ENCODE data around the gene LRRC49.

Gene LRRC49

DNA sequence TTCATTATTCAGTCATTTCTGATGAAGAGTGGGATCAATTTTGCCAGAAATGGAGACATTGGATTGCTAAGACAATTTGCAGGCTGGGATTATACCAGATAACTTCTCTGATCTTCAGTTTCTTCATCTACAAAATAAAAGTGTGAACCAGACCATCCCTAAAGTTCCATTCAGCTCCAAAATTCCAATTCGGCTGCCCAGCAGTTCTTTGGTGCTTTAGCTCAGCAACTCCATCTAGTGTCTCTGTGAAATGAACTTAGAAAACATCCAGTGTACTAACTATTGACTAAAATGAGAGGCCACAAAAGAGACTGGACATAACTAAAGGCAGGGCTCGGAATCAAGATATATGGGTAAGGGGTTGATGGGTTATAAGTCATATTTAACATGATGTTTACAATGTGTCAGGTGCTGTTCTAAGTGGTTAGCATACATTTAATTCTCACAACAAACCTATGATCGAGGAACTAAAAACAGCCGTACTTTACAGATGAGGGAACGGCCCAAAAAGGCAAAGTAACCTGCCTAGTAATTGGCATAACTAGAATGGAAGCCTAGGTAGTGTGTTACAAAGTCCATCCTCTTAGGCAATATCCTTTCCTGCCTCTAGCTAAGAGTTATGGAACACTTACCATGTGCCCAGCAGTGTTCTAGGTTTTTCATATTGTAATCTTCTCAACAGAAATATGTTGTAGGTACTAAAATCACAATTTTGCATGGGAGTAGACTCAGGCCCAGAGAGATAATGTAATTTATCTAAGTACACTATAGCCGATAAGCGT lies 17.4 kb upstream of the LRRC49 start:
- Mint-ChIP-seq H3K4me1 (no peaks in the 10 kb centered on the region), H3K27ac (ENCODE audit: low read depth) (no peak overlapping the region), H3K27me3 (peaks cover 59% of the 10 kb centered on the region), H3K4me3 (no peak overlapping the region), H3K9me3 (no peaks in the 10 kb centered on the region), H3K36me3 (ENCODE audit: insufficient read depth) (no peaks in the 10 kb centered on the region)
- no peak for DNase-seq (ENCODE audit: low spot score in 2 of 2)
- ATAC-seq (replicated peaks; ENCODE audit: extremely low read depth, poor library complexity, severe bottlenecking), result no peak

GRCh38 chr15:70876011-70876410 lies 16.6 kb upstream of the LRRC49 start:
- ATAC-seq (replicated peaks; ENCODE audit: extremely low read depth, poor library complexity, severe bottlenecking) (no peak), DNase-seq (ENCODE audit: low spot score in 2 of 2) (no peak)
- Mint-ChIP-seq H3K4me3 (no peak overlapping the region), H3K9me3 (no peaks in the 10 kb centered on the region), H3K27me3 (peaks cover 67% of the 10 kb centered on the region), H3K4me1 (no peaks in the 10 kb centered on the region), H3K36me3 (ENCODE audit: insufficient read depth) (no peaks in the 10 kb centered on the region), H3K27ac (ENCODE audit: low read depth) (no peak overlapping the region)

GRCh38 chr15:70876683-70877082 lies 15.9 kb upstream of the LRRC49 start:
- Mint-ChIP-seq H3K36me3 (ENCODE audit: insufficient read depth) (no peaks in the 10 kb centered on the region), H3K27me3 (peaks cover 68% of the 10 kb centered on the region), H3K27ac (ENCODE audit: low read depth) (no peak overlapping the region)

GRCh38 chr15:70879401-70879800 lies 13.2 kb upstream of the LRRC49 start:
- Mint-ChIP-seq H3K27ac (ENCODE audit: low read depth) (no peak overlapping the region), H3K4me3 (no peak overlapping the region), H3K36me3 (ENCODE audit: insufficient read depth) (no peaks in the 10 kb centered on the region), H3K4me1 (no peaks in the 10 kb centered on the region), H3K9me3 (no peaks in the 10 kb centered on the region), H3K27me3 (peaks cover 79% of the 10 kb centered on the region)
- DNase-seq (ENCODE audit: low spot score in 2 of 2) (no peak), ATAC-seq (replicated peaks; ENCODE audit: extremely low read depth, poor library complexity, severe bottlenecking) (no peak)

More at GRCh38 chr15:70876683-70877082, 15.9 kb upstream of the LRRC49 start:
- no peak overlapping the region for H3K4me3 Mint-ChIP-seq
- H3K4me1 Mint-ChIP-seq, result no peaks in the 10 kb centered on the region
- DNase-seq (ENCODE audit: low spot score in 2 of 2), result no peak
- no peak for ATAC-seq (replicated peaks; ENCODE audit: extremely low read depth, poor library complexity, severe bottlenecking)
- no peaks in the 10 kb centered on the region for H3K9me3 Mint-ChIP-seq

DNA sequence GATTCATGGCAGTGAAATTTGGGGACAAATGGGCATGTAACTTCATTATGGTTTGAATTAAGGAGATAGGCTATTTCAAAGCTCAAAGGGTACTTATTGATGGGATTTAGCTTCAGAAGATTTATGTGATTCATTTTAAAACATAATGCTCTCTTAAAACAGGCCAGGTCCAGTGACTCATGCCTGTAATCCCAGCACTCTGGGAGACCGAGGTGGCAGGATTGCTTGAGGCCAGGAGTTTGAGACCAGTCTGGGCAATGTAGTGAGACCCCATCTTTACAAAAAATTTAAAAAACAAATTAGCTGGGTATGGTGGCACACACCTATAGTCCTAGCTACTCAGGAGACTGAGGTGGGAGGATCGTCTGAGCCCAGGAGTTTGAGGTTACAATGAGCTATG lies 11.8 kb upstream of the LRRC49 start:
- H3K4me3 Mint-ChIP-seq, result no peak overlapping the region
- H3K9me3 Mint-ChIP-seq, result no peaks in the 10 kb centered on the region
- H3K4me1 Mint-ChIP-seq, result no peaks in the 10 kb centered on the region
- no peak for DNase-seq (ENCODE audit: low spot score in 2 of 2)
- H3K36me3 Mint-ChIP-seq (ENCODE audit: insufficient read depth), result no peaks in the 10 kb centered on the region
- no peak for ATAC-seq (replicated peaks; ENCODE audit: extremely low read depth, poor library complexity, severe bottlenecking)
- H3K27ac Mint-ChIP-seq (ENCODE audit: low read depth), result no peak overlapping the region
- peaks cover 78% of the 10 kb centered on the region for H3K27me3 Mint-ChIP-seq

GRCh38 chr15:70882361-70882760 lies 10.3 kb upstream of the LRRC49 start:
- no peak overlapping the region for H3K4me3 Mint-ChIP-seq
- H3K4me1 Mint-ChIP-seq, result no peaks in the 10 kb centered on the region
- no peak overlapping the region for H3K27ac Mint-ChIP-seq (ENCODE audit: low read depth)
- ATAC-seq (replicated peaks; ENCODE audit: extremely low read depth, poor library complexity, severe bottlenecking), result no peak
- peaks cover 64% of the 10 kb centered on the region for H3K27me3 Mint-ChIP-seq
- DNase-seq (ENCODE audit: low spot score in 2 of 2), result no peak
- H3K9me3 Mint-ChIP-seq, result no peaks in the 10 kb centered on the region
- no peaks in the 10 kb centered on the region for H3K36me3 Mint-ChIP-seq (ENCODE audit: insufficient read depth)

GRCh38 chr15:70892912-70893560 lies 410 bp downstream of the LRRC49 start:
- H3K36me3 Mint-ChIP-seq (ENCODE audit: insufficient read depth), result no peaks in the 10 kb centered on the region

GRCh38 chr15:70902107-70902506 lies 9.5 kb downstream of the LRRC49 start:
- ATAC-seq (replicated peaks; ENCODE audit: extremely low read depth, poor library complexity, severe bottlenecking) (no peak), DNase-seq (ENCODE audit: low spot score in 2 of 2) (no peak)
- Mint-ChIP-seq H3K4me3 (no peak overlapping the region), H3K36me3 (ENCODE audit: insufficient read depth) (peaks cover 1% of the 10 kb centered on the region), H3K27ac (ENCODE audit: low read depth) (no peak overlapping the region), H3K27me3 (peaks cover 33% of the 10 kb centered on the region), H3K9me3 (no peaks in the 10 kb centered on the region), H3K4me1 (no peaks in the 10 kb centered on the region)

More at GRCh38 chr15:70892912-70893560, 410 bp downstream of the LRRC49 start:
- Mint-ChIP-seq H3K27me3 (peaks cover 72% of the 10 kb centered on the region), H3K9me3 (no peaks in the 10 kb centered on the region), H3K4me3 (peak overlapping the region; percentile 79), H3K4me1 (peaks cover 7% of the 10 kb centered on the region), H3K27ac (ENCODE audit: low read depth) (peak overlapping the region; percentile 30)
- ATAC-seq (replicated peaks; ENCODE audit: extremely low read depth, poor library complexity, severe bottlenecking) (no peak), DNase-seq (ENCODE audit: low spot score in 2 of 2) (no peak)

GRCh38 chr15:70906842-70907241 lies 14.2 kb downstream of the LRRC49 start:
- Mint-ChIP-seq H3K36me3 (ENCODE audit: insufficient read depth) (no peaks in the 10 kb centered on the region), H3K9me3 (peaks cover 9% of the 10 kb centered on the region), H3K4me1 (no peaks in the 10 kb centered on the region), H3K4me3 (no peak overlapping the region), H3K27me3 (peaks cover 44% of the 10 kb centered on the region), H3K27ac (ENCODE audit: low read depth) (no peak overlapping the region)
- DNase-seq (ENCODE audit: low spot score in 2 of 2) (no peak), ATAC-seq (replicated peaks; ENCODE audit: extremely low read depth, poor library complexity, severe bottlenecking) (no peak)

- H3K4me1 Mint-ChIP-seq, result no peaks in the 10 kb centered on the region
- DNase-seq (ENCODE audit: low spot score in 2 of 2), result no peak
- ATAC-seq (replicated peaks; ENCODE audit: extremely low read depth, poor library complexity, severe bottlenecking), result no peak
- H3K36me3 Mint-ChIP-seq (ENCODE audit: insufficient read depth), result no peaks in the 10 kb centered on the region
- H3K27me3 Mint-ChIP-seq, result peaks cover 38% of the 10 kb centered on the region
- no peak overlapping the region for H3K4me3 Mint-ChIP-seq
- H3K9me3 Mint-ChIP-seq, result peaks cover 9% of the 10 kb centered on the region
- no peak overlapping the region for H3K27ac Mint-ChIP-seq (ENCODE audit: low read depth)
These were observed 15.3 kb downstream of the LRRC49 start for GRCh38 chr15:70907784-70908471.

GRCh38 chr15:70910958-70911357 lies 18.3 kb downstream of the LRRC49 start:
- no peak for ATAC-seq (replicated peaks; ENCODE audit: extremely low read depth, poor library complexity, severe bottlenecking)
- Mint-ChIP-seq H3K27ac (ENCODE audit: low read depth) (no peak overlapping the region), H3K4me1 (no peaks in the 10 kb centered on the region), H3K27me3 (peaks cover 33% of the 10 kb centered on the region), H3K9me3 (peaks cover 9% of the 10 kb centered on the region), H3K36me3 (ENCODE audit: insufficient read depth) (no peaks in the 10 kb centered on the region), H3K4me3 (no peak overlapping the region)
- DNase-seq (ENCODE audit: low spot score in 2 of 2), result no peak

GRCh38 chr15:70912187-70912586 lies 19.6 kb downstream of the LRRC49 start:
- DNase-seq (ENCODE audit: low spot score in 2 of 2), result no peak
- no peaks in the 10 kb centered on the region for H3K4me1 Mint-ChIP-seq

GRCh38 chr15:70916531-70916930 lies 23.9 kb downstream of the LRRC49 start:
- no peaks in the 10 kb centered on the region for H3K4me1 Mint-ChIP-seq
- no peak overlapping the region for H3K27ac Mint-ChIP-seq (ENCODE audit: low read depth)
- DNase-seq (ENCODE audit: low spot score in 2 of 2), result no peak
- peaks cover 24% of the 10 kb centered on the region for H3K27me3 Mint-ChIP-seq
- no peaks in the 10 kb centered on the region for H3K9me3 Mint-ChIP-seq
- no peaks in the 10 kb centered on the region for H3K36me3 Mint-ChIP-seq (ENCODE audit: insufficient read depth)
- H3K4me3 Mint-ChIP-seq, result no peak overlapping the region
- ATAC-seq (replicated peaks; ENCODE audit: extremely low read depth, poor library complexity, severe bottlenecking), result no peak

More at GRCh38 chr15:70912187-70912586, 19.6 kb downstream of the LRRC49 start:
- peaks cover 9% of the 10 kb centered on the region for H3K9me3 Mint-ChIP-seq
- no peak for ATAC-seq (replicated peaks; ENCODE audit: extremely low read depth, poor library complexity, severe bottlenecking)
- H3K27ac Mint-ChIP-seq (ENCODE audit: low read depth), result no peak overlapping the region
- no peak overlapping the region for H3K4me3 Mint-ChIP-seq
- no peaks in the 10 kb centered on the region for H3K36me3 Mint-ChIP-seq (ENCODE audit: insufficient read depth)
- H3K27me3 Mint-ChIP-seq, result peaks cover 21% of the 10 kb centered on the region
